ENCODE measurements around the gene KCNT2.

Gene KCNT2

GRCh38 chr1:196317535-196318522, 290.4 kb downstream of the KCNT2 start:
- peak; percentile 3 for DNase-seq (ENCODE audit: low read depth, low spot score)
- H3K4me3 ChIP-seq (ENCODE audit: low read depth, low read length), result no peak overlapping the region
- TF ChIP-seq, protein P1, sequence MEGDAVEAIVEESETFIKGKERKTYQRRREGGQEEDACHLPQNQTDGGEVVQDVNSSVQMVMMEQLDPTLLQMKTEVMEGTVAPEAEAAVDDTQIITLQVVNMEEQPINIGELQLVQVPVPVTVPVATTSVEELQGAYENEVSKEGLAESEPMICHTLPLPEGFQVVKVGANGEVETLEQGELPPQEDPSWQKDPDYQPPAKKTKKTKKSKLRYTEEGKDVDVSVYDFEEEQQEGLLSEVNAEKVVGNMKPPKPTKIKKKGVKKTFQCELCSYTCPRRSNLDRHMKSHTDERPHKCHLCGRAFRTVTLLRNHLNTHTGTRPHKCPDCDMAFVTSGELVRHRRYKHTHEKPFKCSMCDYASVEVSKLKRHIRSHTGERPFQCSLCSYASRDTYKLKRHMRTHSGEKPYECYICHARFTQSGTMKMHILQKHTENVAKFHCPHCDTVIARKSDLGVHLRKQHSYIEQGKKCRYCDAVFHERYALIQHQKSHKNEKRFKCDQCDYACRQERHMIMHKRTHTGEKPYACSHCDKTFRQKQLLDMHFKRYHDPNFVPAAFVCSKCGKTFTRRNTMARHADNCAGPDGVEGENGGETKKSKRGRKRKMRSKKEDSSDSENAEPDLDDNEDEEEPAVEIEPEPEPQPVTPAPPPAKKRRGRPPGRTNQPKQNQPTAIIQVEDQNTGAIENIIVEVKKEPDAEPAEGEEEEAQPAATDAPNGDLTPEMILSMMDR (IDR thresholded peaks at IDR 0.05; ENCODE audit: insufficient read depth, low read length, missing control alignments), result peak; percentile 64
- ChIA-PET POLR2A (no interaction called here), CTCF (interaction anchor here (0.6 to 2.7 kb wide), 7 partner anchors 16 to 346 kb away, joined by 3 to 32 read pairs (median 4); partner anchors contain the start of gene CFH)

DNA sequence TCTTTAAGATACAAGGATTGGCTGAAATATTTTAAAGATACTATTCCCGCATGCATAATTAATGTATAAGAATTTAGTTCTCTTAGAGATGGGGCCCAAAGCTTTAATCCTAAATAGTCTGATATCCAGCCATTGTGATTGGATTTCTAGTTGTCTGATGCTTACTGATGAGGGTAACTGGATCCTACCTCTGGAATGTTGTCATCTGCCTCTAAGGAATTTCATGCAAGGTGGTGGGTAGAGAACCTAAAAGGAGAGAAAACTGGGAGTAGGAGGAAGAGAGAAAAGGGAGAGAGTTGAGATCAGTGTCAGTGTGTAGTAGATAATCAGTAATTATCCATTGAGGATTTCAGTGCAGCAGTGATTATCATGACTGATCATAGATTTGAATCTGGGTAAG, 295.5 kb downstream of the KCNT2 start:
- DNase-seq (ENCODE audit: low read depth, low spot score), result no peak
- H3K4me3 ChIP-seq (ENCODE audit: low read depth, low read length), result no peak overlapping the region
- ChIA-PET CTCF (interaction anchor here (8.5 kb wide), 1 partner anchor 165 kb away, joined by 119 read pairs; no protein-coding TSS in a partner anchor), POLR2A (no interaction called here)
- TF ChIP-seq, protein P1 (IDR thresholded peaks at IDR 0.05; ENCODE audit: insufficient read depth, low read length, missing control alignments), result no peak

- TF ChIP-seq, protein P1 (IDR thresholded peaks at IDR 0.05; ENCODE audit: insufficient read depth, low read length, missing control alignments), result no peak
- CTCF ChIA-PET, result interaction anchor here (0.7 to 8.5 kb wide), 9 partner anchors 9 to 352 kb away, joined by 3 to 119 read pairs (median 3); no protein-coding TSS in a partner anchor
- POLR2A ChIA-PET, result no interaction called here
- H3K4me3 ChIP-seq (ENCODE audit: low read depth, low read length), result no peak overlapping the region
- no peak for DNase-seq (ENCODE audit: low read depth, low spot score)
These were observed 298.9 kb downstream of the KCNT2 start for GRCh38 chr1:196309386-196309785.

DNA sequence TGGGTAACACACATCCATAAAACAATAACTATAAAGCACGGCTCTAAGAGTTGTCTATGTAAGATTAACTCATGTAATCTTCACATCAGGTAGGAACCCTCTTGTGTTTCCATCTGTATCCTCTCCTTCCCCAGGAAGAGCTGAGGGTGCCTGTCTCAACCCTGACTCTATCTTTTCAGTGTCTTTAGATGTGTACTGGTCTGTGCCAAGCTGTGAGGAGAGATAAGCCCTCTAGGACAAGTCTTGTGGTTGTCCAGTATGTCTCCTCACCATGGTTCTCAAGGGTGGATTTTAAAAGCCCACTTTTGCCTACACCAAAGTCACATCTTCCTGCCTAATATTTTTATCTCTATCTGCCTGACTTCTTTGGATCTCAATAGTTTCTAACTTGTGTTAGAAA, 300.1 kb downstream of the KCNT2 start:
- ChIA-PET POLR2A (no interaction called here), CTCF (interaction anchor here (8.5 kb wide), 1 partner anchor 160 kb away, joined by 119 read pairs; no protein-coding TSS in a partner anchor)
- no peak overlapping the region for H3K4me3 ChIP-seq (ENCODE audit: low read depth, low read length)
- no peak for DNase-seq (ENCODE audit: low read depth, low spot score)
- TF ChIP-seq, protein P1 (IDR thresholded peaks at IDR 0.05; ENCODE audit: insufficient read depth, low read length, missing control alignments), result no peak

DNA sequence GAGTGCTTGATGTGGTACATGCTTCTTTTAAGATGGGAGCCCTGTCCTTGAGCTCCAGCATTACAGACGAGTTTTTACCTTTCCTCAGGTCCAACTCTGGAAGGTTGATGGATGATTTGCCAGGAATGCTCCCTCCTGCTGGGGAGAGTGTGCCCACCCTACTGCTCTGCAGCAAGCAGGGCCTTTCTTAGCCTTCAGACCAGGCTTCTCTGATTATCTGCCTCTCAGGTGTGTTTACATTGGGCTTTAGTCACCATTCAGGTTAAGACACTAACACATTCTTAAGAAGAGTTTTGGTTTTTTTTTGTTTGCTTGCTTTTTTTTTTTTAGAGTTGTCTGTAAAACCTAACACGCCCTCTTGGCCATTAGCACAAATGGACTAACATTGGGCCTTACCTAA, 301.8 kb downstream of the KCNT2 start:
- DNase-seq (ENCODE audit: low read depth, low spot score), result no peak
- H3K4me3 ChIP-seq (ENCODE audit: low read depth, low read length), result no peak overlapping the region
- CTCF ChIA-PET, result interaction anchor here (8.5 kb wide), 1 partner anchor 158 kb away, joined by 119 read pairs; no protein-coding TSS in a partner anchor
- POLR2A ChIA-PET, result no interaction called here
- TF ChIP-seq, protein P1 (IDR thresholded peaks at IDR 0.05; ENCODE audit: insufficient read depth, low read length, missing control alignments), result no peak

DNA sequence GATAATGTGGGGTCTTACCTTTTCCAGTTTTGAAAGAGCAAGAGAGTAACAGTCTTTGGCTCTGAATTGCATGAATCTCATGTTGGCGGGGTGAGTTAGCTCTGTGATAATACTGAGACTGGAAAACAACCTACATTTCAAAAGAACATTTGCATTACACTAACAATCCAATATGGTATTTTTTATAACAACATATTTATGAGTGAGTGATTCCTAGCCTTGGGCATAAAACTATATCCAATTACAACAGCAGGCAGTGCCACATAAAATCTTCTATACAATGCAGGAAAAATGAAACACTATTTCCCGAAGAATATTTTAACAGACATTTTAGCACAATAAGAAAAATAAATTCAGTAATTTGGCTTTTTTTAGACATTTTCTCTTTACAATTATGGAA, 303.0 kb downstream of the KCNT2 start:
- DNase-seq (ENCODE audit: low read depth, low spot score), result no peak
- CTCF ChIA-PET, result interaction anchor here (8.5 kb wide), 1 partner anchor 157 kb away, joined by 119 read pairs; no protein-coding TSS in a partner anchor
- no peak overlapping the region for H3K4me3 ChIP-seq (ENCODE audit: low read depth, low read length)
- TF ChIP-seq, protein P1 (IDR thresholded peaks at IDR 0.05; ENCODE audit: insufficient read depth, low read length, missing control alignments), result no peak
- POLR2A ChIA-PET, result no interaction called here
